DND-41 (cell line): ENCODE results near the gene GLRA1.

Source experiments
- EZH2 ChIP-seq: IDR thresholded peaks from 3 replicates; pipeline ENCODE4 v1.6.1; 2012; ENCODE audit warnings: borderline replicate concordance, low read depth, mild to moderate bottlenecking, moderate library complexity, low read length, inconsistent platforms; ENCODE audit not compliant: severe bottlenecking
- TF ChIP-seq, protein P1 (sequence below): IDR thresholded peaks from 2 replicates; pipeline ENCODE4 v1.5.1; 2012; ENCODE audit warnings: borderline replicate concordance, low read length, moderate library complexity, mild to moderate bottlenecking; ENCODE audit not compliant: poor library complexity, severe bottlenecking; ENCODE audit errors: extremely low read depth

DNA sequence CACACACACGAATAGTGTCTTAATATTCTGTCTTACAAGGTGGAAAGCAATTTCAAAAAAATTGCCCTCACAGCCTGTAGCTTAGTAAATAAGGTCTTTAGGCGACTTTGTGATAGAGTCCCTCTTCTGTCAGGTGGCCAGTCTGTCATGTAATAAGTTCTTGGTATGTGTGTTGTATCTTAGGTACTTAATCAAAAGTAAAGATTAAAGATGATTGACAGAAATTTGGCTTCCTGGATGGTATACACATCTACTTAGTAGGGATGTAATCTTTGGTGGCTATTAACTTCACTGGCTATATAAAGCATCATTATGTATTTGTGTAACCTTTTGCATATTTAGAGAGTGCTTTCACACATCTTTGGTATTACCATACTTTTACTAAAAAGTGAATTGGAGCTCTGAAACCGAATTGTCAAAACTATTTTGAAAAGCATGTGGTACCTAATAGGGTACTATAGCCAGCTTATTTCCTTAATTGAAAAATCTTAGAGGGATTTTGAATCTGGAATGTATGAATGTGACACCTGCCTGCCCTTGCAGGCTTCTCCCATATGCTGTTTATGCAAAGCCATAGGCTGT, 149.5 kb downstream of the GLRA1 start:
- TF ChIP-seq, protein P1, sequence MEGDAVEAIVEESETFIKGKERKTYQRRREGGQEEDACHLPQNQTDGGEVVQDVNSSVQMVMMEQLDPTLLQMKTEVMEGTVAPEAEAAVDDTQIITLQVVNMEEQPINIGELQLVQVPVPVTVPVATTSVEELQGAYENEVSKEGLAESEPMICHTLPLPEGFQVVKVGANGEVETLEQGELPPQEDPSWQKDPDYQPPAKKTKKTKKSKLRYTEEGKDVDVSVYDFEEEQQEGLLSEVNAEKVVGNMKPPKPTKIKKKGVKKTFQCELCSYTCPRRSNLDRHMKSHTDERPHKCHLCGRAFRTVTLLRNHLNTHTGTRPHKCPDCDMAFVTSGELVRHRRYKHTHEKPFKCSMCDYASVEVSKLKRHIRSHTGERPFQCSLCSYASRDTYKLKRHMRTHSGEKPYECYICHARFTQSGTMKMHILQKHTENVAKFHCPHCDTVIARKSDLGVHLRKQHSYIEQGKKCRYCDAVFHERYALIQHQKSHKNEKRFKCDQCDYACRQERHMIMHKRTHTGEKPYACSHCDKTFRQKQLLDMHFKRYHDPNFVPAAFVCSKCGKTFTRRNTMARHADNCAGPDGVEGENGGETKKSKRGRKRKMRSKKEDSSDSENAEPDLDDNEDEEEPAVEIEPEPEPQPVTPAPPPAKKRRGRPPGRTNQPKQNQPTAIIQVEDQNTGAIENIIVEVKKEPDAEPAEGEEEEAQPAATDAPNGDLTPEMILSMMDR, result no peak
- no peak for TF ChIP-seq EZH2
